HEK293 (cell line): Measurements from ENCODE around the gene RTCB.

Experiments
- CTCF ChIA-PET: fragments of 350-600 bp; formaldehyde crosslinking; extraction: SDS; loops from one replicate; lab custom pipeline; 2021; ENCODE audit warnings: antibody characterized with exemption; lab: Yijun Ruan, JAX
- POLR2A ChIA-PET: fragments of 300-600 bp; formaldehyde crosslinking; extraction: SDS; loops from one replicate; lab custom pipeline; 2020; ENCODE audit warnings: antibody characterized with exemption, inconsistent platforms; lab: Yijun Ruan, JAX
- H3K27ac ChIP-seq: fragments of 200-500 bp; sonication (Bioruptor generic); 2 replicates; pipeline ENCODE4 v1.5.1; 2014; ENCODE audit warnings: low read depth, low read length, control low read depth, inconsistent platforms; ENCODE audit errors: extremely low read depth
- H3K36me3 ChIP-seq, 2 experiments: fragments of 200-500 bp in 1 of 2; sonication (Bioruptor generic) in 1 of 2; 1 replicate in 1 of 2; 2 replicates in 1 of 2; pipeline ENCODE4 v1.5.1; 2014 to 2017; ENCODE audit warnings: inconsistent platforms in 2 of 2, low read length in 2 of 2; ENCODE audit not compliant: control insufficient read depth in 2 of 2, insufficient read depth in 1 of 2
- H3K4me1 ChIP-seq: fragments of 200-500 bp; sonication (Bioruptor generic); 2 replicates; pipeline ENCODE4 v1.5.1; 2014; ENCODE audit warnings: mild to moderate bottlenecking, low read length, inconsistent platforms; ENCODE audit not compliant: control insufficient read depth, insufficient read depth
- H3K4me3 ChIP-seq: 2 replicates; pipeline ENCODE4 v1.5.1; 2011; ENCODE audit warnings: low read depth, mild to moderate bottlenecking, control low read depth, low read length, moderate library complexity
- H3K9me3 ChIP-seq: fragments of 200-500 bp; sonication (Bioruptor generic); 2 replicates; pipeline ENCODE4 v1.5.1; 2014; ENCODE audit warnings: low read depth, low read length, inconsistent platforms; ENCODE audit not compliant: control insufficient read depth, insufficient read depth
- AEBP2 ChIP-seq: fragments of 450-650 bp; formaldehyde crosslinking; IDR thresholded peaks from 2 replicates; pipeline ENCODE4 v1.5.1; 2016; ENCODE audit warnings: missing biosample characterization, missing genetic modification characterization, borderline replicate concordance
- BCL11A ChIP-seq: fragments of 450-650 bp; formaldehyde crosslinking; IDR thresholded peaks from 2 replicates; pipeline ENCODE4 v1.5.1; 2016; ENCODE audit warnings: low read depth, missing biosample characterization, missing genetic modification characterization
- CTCF ChIP-seq: fragments of 450-650 bp; formaldehyde crosslinking; IDR thresholded peaks from 2 replicates; pipeline ENCODE4 v1.5.1; 2016; ENCODE audit warnings: missing biosample characterization, missing genetic modification characterization
- EGR2 ChIP-seq: fragments of 450-650 bp; formaldehyde crosslinking; IDR thresholded peaks from 2 replicates; pipeline ENCODE4 v1.5.1; 2016; ENCODE audit warnings: low read depth, missing biosample characterization, missing genetic modification characterization
- GLIS2 ChIP-seq: fragments of 450-650 bp; formaldehyde crosslinking; IDR thresholded peaks from 2 replicates; pipeline ENCODE4 v1.5.1; 2016; ENCODE audit warnings: missing biosample characterization, missing genetic modification characterization
- MYNN ChIP-seq: fragments of 450-650 bp; formaldehyde crosslinking; IDR thresholded peaks from 2 replicates; pipeline ENCODE4 v1.5.1; 2016; ENCODE audit warnings: missing biosample characterization, missing genetic modification characterization, borderline replicate concordance
- MZF1 ChIP-seq: fragments of 450-650 bp; formaldehyde crosslinking; IDR thresholded peaks from 2 replicates; pipeline ENCODE4 v1.5.1; 2017; ENCODE audit warnings: missing biosample characterization, missing genetic modification characterization, borderline replicate concordance
- SP2 ChIP-seq: fragments of 450-650 bp; formaldehyde crosslinking; IDR thresholded peaks from 2 replicates; pipeline ENCODE4 v1.5.1; 2016; ENCODE audit warnings: missing biosample characterization, missing genetic modification characterization
- ZBTB10 ChIP-seq: fragments of 450-650 bp; formaldehyde crosslinking; IDR thresholded peaks from 2 replicates; pipeline ENCODE4 v1.5.1; 2016; ENCODE audit warnings: missing biosample characterization, missing genetic modification characterization
- ZFP37 ChIP-seq: fragments of 450-650 bp; formaldehyde crosslinking; IDR thresholded peaks from 2 replicates; pipeline ENCODE4 v1.5.1; 2016; ENCODE audit warnings: missing biosample characterization, missing genetic modification characterization
- ZIC2 ChIP-seq: fragments of 450-650 bp; formaldehyde crosslinking; IDR thresholded peaks from 2 replicates; pipeline ENCODE4 v1.5.1; 2016; ENCODE audit warnings: missing biosample characterization, missing genetic modification characterization
- ZNF16 ChIP-seq: fragments of 450-650 bp; formaldehyde crosslinking; IDR thresholded peaks from 2 replicates; pipeline ENCODE4 v1.5.1; 2016; ENCODE audit warnings: low read depth, missing biosample characterization, missing genetic modification characterization
- ZNF184 ChIP-seq: fragments of 450-650 bp; IDR thresholded peaks from 2 replicates; pipeline ENCODE4 v1.5.1; 2018; ENCODE audit warnings: missing biosample characterization, mild to moderate bottlenecking, missing genetic modification characterization
- ZNF202 ChIP-seq: fragments of 450-650 bp; formaldehyde crosslinking; IDR thresholded peaks from 2 replicates; pipeline ENCODE4 v1.5.1; 2016; ENCODE audit warnings: missing biosample characterization, missing genetic modification characterization, borderline replicate concordance
- ZNF214 ChIP-seq: fragments of 450-650 bp; formaldehyde crosslinking; IDR thresholded peaks from 2 replicates; pipeline ENCODE4 v1.5.1; 2017; ENCODE audit warnings: missing biosample characterization, mild to moderate bottlenecking, missing genetic modification characterization, borderline replicate concordance
- ZNF221 ChIP-seq: fragments of 450-650 bp; formaldehyde crosslinking; IDR thresholded peaks from 2 replicates; pipeline ENCODE4 v1.5.1; 2017; ENCODE audit warnings: missing biosample characterization, missing genetic modification characterization, borderline replicate concordance
- ZNF335 ChIP-seq: fragments of 450-650 bp; formaldehyde crosslinking; conservative IDR thresholded peaks from 2 replicates; pipeline ENCODE4 v1.5.1; 2016; ENCODE audit warnings: missing biosample characterization, missing genetic modification characterization
- ZNF366 ChIP-seq: fragments of 450-650 bp; formaldehyde crosslinking; conservative IDR thresholded peaks from 2 replicates; pipeline ENCODE4 v1.5.1; 2016; ENCODE audit warnings: missing biosample characterization, missing genetic modification characterization
- ZNF391 ChIP-seq: fragments of 450-650 bp; formaldehyde crosslinking; IDR thresholded peaks from 2 replicates; pipeline ENCODE4 v1.5.1; 2016; ENCODE audit warnings: low read depth, missing biosample characterization, missing genetic modification characterization, borderline replicate concordance
- ZNF473 ChIP-seq: fragments of 450-650 bp; formaldehyde crosslinking; IDR thresholded peaks from 2 replicates; pipeline ENCODE4 v1.5.1; 2017; ENCODE audit warnings: missing biosample characterization, missing genetic modification characterization
- ZNF580 ChIP-seq: fragments of 450-650 bp; formaldehyde crosslinking; IDR thresholded peaks from 2 replicates; pipeline ENCODE4 v1.5.1; 2016; ENCODE audit warnings: missing biosample characterization, missing genetic modification characterization
- ZNF654 ChIP-seq: fragments of 450-650 bp; formaldehyde crosslinking; IDR thresholded peaks from 2 replicates; pipeline ENCODE4 v1.5.1; 2016; ENCODE audit warnings: low read depth, missing biosample characterization, missing genetic modification characterization
- ZNF76 ChIP-seq: fragments of 450-650 bp; formaldehyde crosslinking; IDR thresholded peaks from 2 replicates; pipeline ENCODE4; 2016; ENCODE audit warnings: low read depth, missing biosample characterization, missing genetic modification characterization, borderline replicate concordance
- ZNF843 ChIP-seq: fragments of 450-650 bp; formaldehyde crosslinking; IDR thresholded peaks from 2 replicates; pipeline ENCODE4 v1.5.1; 2016; ENCODE audit warnings: missing biosample characterization, missing genetic modification characterization
- ZSCAN30 ChIP-seq: fragments of 450-650 bp; IDR thresholded peaks from 2 replicates; pipeline ENCODE4 v1.5.1; 2018; ENCODE audit warnings: missing biosample characterization, mild to moderate bottlenecking, missing genetic modification characterization, moderate library complexity

Gene RTCB

GRCh38 chr22:32378707-32379272 is 33.3 kb downstream of the RTCB start (continued):
- TF ChIP-seq ZBTB10 (tag by site-specific recombination), result no peak
- TF ChIP-seq GLIS2, result no peak
- TF ChIP-seq ZNF654 (tag by site-specific recombination), result peak; percentile 70
- TF ChIP-seq ZNF391 (tag by site-specific recombination), result no peak
- TF ChIP-seq CTCF (tag by site-specific recombination), result peak; percentile 77
- no peak for TF ChIP-seq ZNF16 (tag by site-specific recombination)
- TF ChIP-seq ZNF473 (tag by site-specific recombination), result no peak
- no peak for TF ChIP-seq ZNF335 (tag by site-specific recombination)

- H3K9me3 ChIP-seq, result no peaks in the 10 kb centered on the region
- TF ChIP-seq BCL11A (tag by site-specific recombination) (no peak), AEBP2 (no peak)
- no peak overlapping the region for H3K27ac ChIP-seq
- no peaks in the 10 kb centered on the region for H3K36me3 ChIP-seq
- no peaks in the 10 kb centered on the region; the same call in 1 of the 2 replicates for H3K4me1 ChIP-seq
- POLR2A ChIA-PET, result no interaction called here
- no peak overlapping the region for H3K4me3 ChIP-seq
- CTCF ChIA-PET, result interaction anchor here (0.7 to 0.9 kb wide), 2 partner anchors 14 to 96 kb away, joined by 4 to 5 read pairs; no protein-coding TSS in a partner anchor
These were observed 35.4 kb downstream of the RTCB start for GRCh38 chr22:32376681-32377080.

- H3K36me3 ChIP-seq, result no peaks in the 10 kb centered on the region
- H3K27ac ChIP-seq, result no peak overlapping the region
- ChIA-PET CTCF (interaction anchor here (0.9 kb wide), 1 partner anchor 15 kb away, joined by 5 read pairs; no protein-coding TSS in a partner anchor), POLR2A (no interaction called here)
- no peaks in the 10 kb centered on the region for H3K4me1 ChIP-seq
- no peak overlapping the region for H3K4me3 ChIP-seq
- no peaks in the 10 kb centered on the region for H3K9me3 ChIP-seq
- TF ChIP-seq ZNF366 (tag by site-specific recombination), result no peak
- TF ChIP-seq ZNF76 (tag by site-specific recombination), result no peak
- no peak for TF ChIP-seq SP2 (tag by site-specific recombination)
- TF ChIP-seq EGR2 (tag by site-specific recombination), result no peak
- no peak for TF ChIP-seq ZNF214 (tag by site-specific recombination)
- no peak for TF ChIP-seq MYNN
- TF ChIP-seq ZIC2 (tag by site-specific recombination), result no peak
- no peak for TF ChIP-seq ZNF221 (tag by site-specific recombination)
- TF ChIP-seq MZF1 (tag by site-specific recombination), result no peak
- no peak for TF ChIP-seq ZNF184 (tag by site-specific recombination)
- TF ChIP-seq ZFP37 (tag by site-specific recombination), result no peak
- no peak for TF ChIP-seq ZNF580 (tag by site-specific recombination)
- TF ChIP-seq ZNF202 (tag by site-specific recombination), result no peak
- no peak for TF ChIP-seq ZNF843 (tag by site-specific recombination)
- TF ChIP-seq ZSCAN30 (tag by site-specific recombination), result no peak
These were observed 36.2 kb downstream of the RTCB start for GRCh38 chr22:32375678-32376450.
